SK-N-SH treated with all-trans-retinoic acid at 6 μM for 48 hours (cell line): ENCODE results near the gene FTCD.

Source experiments
- ARNTL ChIP-seq: fragments of 450-650 bp; formaldehyde crosslinking; IDR thresholded peaks from 2 replicates; pipeline ENCODE4 v1.5.0; 2020; ENCODE audit warnings: low read depth, mild to moderate bottlenecking, moderate library complexity, borderline replicate concordance
- GLIS3 ChIP-seq: fragments of 250-450 bp; sonication (Bioruptor Pico); IDR thresholded peaks from 2 replicates; pipeline ENCODE4 v1.5.0; 2020; ENCODE audit warnings: mild to moderate bottlenecking, moderate library complexity
- RARB ChIP-seq: fragments of 250-450 bp; sonication (Bioruptor Pico); IDR thresholded peaks from 2 replicates; pipeline ENCODE4 v1.8.0; 2021; ENCODE audit warnings: mild to moderate bottlenecking, moderate library complexity
- ZFP3 ChIP-seq: fragments of 250-450 bp; sonication (Bioruptor Pico); IDR thresholded peaks from 2 replicates; pipeline ENCODE4 v1.5.0; 2020; ENCODE audit warnings: mild to moderate bottlenecking, moderate library complexity
- ZFP30 ChIP-seq: fragments of 450-650 bp; formaldehyde crosslinking; IDR thresholded peaks from 2 replicates; pipeline ENCODE4 v1.5.0; 2022; ENCODE audit warnings: mild to moderate bottlenecking, moderate library complexity
- ZNF70 ChIP-seq: fragments of 450-650 bp; formaldehyde crosslinking; IDR thresholded peaks from 2 replicates; pipeline ENCODE4 v1.5.0; 2020; ENCODE audit warnings: mild to moderate bottlenecking, moderate library complexity
- ZNF8 ChIP-seq: fragments of 450-650 bp; formaldehyde crosslinking; IDR thresholded peaks from 2 replicates; pipeline ENCODE4 v1.5.0; 2020; ENCODE audit warnings: mild to moderate bottlenecking, moderate library complexity
- TF ChIP-seq, protein P1 (sequence below): fragments of 250-450 bp; sonication (Bioruptor Pico); IDR thresholded peaks from 2 replicates; pipeline ENCODE4 v1.5.1; 2021; ENCODE audit warnings: mild to moderate bottlenecking, moderate library complexity
- TF ChIP-seq, protein P2 (sequence below): fragments of 250-450 bp; sonication (Bioruptor Pico); IDR thresholded peaks from 2 replicates; pipeline ENCODE4 v1.8.0; 2020; ENCODE audit warnings: mild to moderate bottlenecking, moderate library complexity, borderline replicate concordance
- TF ChIP-seq, protein P3 (sequence below): fragments of 250-450 bp; sonication (Bioruptor Pico); IDR thresholded peaks from 2 replicates; pipeline ENCODE4 v1.5.0; 2020; ENCODE audit warnings: mild to moderate bottlenecking, moderate library complexity
- TF ChIP-seq, protein P4 (sequence below): fragments of 250-450 bp; sonication (Bioruptor Pico); IDR thresholded peaks from 2 replicates; pipeline ENCODE4 v1.8.0; 2021; ENCODE audit warnings: low read depth, mild to moderate bottlenecking, moderate library complexity, borderline replicate concordance

DNA sequence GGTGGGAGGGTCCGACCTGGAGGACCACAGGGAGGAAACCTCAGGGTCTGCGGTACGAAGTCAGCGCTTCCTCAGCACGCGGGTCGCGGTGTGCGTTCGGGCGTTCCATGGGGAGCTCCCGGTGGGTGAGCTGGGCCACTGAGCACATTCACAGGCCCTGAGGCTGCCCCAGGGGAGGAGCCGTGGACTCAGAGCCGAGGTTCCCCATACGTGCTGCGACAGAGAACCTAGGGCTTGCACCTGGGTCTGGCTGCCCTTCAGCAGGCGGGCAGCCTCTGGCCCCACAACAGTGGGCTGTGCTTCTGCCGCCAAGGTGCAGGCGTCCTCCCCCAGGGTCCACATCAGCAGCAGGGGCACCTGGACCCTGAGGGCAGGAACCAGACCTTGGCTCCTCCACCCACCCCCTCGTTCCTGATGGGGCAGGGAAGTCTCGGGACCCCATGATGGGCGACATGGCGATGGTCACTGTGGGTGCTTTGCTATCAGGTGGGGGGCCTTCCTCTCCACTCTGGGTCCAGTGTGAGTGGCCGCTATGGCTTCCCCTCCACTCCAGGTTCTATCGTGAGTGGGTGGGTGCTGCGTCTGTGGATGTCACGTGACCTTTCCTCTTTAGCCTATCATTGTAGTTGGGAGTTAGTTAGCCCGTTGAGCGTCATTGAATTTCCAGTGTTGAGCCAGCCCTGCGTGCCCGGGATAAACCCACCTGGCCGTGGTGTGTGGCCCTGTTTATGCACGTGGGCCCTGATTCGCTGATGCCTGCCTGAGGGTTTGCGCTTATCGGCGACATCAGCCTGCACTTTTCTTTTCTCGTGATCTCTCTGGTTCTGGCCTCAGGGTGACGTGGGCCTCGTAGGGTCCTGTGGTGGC is 27.9 kb downstream of the FTCD start:
- no peak for TF ChIP-seq ZFP3 (CRISPR knock-in tag)
- no peak for TF ChIP-seq ZNF8 (CRISPR knock-in tag)
- no peak for TF ChIP-seq ZFP30 (CRISPR knock-in tag)
- TF ChIP-seq, protein P1, sequence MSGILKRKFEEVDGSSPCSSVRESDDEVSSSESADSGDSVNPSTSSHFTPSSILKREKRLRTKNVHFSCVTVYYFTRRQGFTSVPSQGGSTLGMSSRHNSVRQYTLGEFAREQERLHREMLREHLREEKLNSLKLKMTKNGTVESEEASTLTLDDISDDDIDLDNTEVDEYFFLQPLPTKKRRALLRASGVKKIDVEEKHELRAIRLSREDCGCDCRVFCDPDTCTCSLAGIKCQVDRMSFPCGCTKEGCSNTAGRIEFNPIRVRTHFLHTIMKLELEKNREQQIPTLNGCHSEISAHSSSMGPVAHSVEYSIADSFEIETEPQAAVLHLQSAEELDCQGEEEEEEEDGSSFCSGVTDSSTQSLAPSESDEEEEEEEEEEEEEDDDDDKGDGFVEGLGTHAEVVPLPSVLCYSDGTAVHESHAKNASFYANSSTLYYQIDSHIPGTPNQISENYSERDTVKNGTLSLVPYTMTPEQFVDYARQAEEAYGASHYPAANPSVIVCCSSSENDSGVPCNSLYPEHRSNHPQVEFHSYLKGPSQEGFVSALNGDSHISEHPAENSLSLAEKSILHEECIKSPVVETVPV (CRISPR knock-in tag): no peak
- TF ChIP-seq, protein P2, sequence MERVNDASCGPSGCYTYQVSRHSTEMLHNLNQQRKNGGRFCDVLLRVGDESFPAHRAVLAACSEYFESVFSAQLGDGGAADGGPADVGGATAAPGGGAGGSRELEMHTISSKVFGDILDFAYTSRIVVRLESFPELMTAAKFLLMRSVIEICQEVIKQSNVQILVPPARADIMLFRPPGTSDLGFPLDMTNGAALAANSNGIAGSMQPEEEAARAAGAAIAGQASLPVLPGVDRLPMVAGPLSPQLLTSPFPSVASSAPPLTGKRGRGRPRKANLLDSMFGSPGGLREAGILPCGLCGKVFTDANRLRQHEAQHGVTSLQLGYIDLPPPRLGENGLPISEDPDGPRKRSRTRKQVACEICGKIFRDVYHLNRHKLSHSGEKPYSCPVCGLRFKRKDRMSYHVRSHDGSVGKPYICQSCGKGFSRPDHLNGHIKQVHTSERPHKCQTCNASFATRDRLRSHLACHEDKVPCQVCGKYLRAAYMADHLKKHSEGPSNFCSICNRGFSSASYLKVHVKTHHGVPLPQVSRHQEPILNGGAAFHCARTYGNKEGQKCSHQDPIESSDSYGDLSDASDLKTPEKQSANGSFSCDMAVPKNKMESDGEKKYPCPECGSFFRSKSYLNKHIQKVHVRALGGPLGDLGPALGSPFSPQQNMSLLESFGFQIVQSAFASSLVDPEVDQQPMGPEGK (CRISPR knock-in tag): no peak
- TF ChIP-seq, protein P3, sequence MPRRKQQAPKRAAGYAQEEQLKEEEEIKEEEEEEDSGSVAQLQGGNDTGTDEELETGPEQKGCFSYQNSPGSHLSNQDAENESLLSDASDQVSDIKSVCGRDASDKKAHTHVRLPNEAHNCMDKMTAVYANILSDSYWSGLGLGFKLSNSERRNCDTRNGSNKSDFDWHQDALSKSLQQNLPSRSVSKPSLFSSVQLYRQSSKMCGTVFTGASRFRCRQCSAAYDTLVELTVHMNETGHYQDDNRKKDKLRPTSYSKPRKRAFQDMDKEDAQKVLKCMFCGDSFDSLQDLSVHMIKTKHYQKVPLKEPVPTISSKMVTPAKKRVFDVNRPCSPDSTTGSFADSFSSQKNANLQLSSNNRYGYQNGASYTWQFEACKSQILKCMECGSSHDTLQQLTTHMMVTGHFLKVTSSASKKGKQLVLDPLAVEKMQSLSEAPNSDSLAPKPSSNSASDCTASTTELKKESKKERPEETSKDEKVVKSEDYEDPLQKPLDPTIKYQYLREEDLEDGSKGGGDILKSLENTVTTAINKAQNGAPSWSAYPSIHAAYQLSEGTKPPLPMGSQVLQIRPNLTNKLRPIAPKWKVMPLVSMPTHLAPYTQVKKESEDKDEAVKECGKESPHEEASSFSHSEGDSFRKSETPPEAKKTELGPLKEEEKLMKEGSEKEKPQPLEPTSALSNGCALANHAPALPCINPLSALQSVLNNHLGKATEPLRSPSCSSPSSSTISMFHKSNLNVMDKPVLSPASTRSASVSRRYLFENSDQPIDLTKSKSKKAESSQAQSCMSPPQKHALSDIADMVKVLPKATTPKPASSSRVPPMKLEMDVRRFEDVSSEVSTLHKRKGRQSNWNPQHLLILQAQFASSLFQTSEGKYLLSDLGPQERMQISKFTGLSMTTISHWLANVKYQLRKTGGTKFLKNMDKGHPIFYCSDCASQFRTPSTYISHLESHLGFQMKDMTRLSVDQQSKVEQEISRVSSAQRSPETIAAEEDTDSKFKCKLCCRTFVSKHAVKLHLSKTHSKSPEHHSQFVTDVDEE (CRISPR knock-in tag): no peak
- no peak for TF ChIP-seq GLIS3
- no peak for TF ChIP-seq RARB (CRISPR knock-in tag)
- TF ChIP-seq ARNTL (CRISPR knock-in tag): no peak
- TF ChIP-seq ZNF70 (CRISPR knock-in tag): no peak
- TF ChIP-seq, protein P4, sequence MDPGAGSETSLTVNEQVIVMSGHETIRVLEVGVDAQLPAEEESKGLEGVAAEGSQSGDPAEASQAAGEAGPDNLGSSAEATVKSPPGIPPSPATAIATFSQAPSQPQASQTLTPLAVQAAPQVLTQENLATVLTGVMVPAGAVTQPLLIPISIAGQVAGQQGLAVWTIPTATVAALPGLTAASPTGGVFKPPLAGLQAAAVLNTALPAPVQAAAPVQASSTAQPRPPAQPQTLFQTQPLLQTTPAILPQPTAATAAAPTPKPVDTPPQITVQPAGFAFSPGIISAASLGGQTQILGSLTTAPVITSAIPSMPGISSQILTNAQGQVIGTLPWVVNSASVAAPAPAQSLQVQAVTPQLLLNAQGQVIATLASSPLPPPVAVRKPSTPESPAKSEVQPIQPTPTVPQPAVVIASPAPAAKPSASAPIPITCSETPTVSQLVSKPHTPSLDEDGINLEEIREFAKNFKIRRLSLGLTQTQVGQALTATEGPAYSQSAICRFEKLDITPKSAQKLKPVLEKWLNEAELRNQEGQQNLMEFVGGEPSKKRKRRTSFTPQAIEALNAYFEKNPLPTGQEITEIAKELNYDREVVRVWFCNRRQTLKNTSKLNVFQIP (CRISPR knock-in tag): no peak
